Measurements from ENCODE around the gene NEK4. TPM values are rescaled to one million over a fixed set of nuclear protein-coding genes. Genes with fewer than 3 reads are reported as not detected.

NEK4 gene
- total RNA-seq, 1 experiment from 2014 or later: 40.5 TPM

- no peak overlapping the region for H3K27ac Mint-ChIP-seq (ENCODE audit: unreplicated experiment)
Observed at GRCh38 chr3:52696830-52697631, 73.7 kb downstream of the NEK4 start.

GRCh38 chr3:52695798-52696671 lies 74.7 kb downstream of the NEK4 start:
- POLR2A ChIA-PET: no interaction called here
- no peak for DNase-seq
- no peak for TF ChIP-seq CTCF (IDR thresholded peaks at IDR 0.05; ENCODE audit: insufficient read depth in 1 of 2, low read depth in 1 of 2, low read length in 1 of 2, severe bottlenecking in 1 of 2, unreplicated experiment in 1 of 2)
- Histone ChIP-seq H3K4me1 (no peaks in the 10 kb centered on the region), H3K9me3 (no peaks in the 10 kb centered on the region), H3K4me3 (ENCODE audit: low read depth, low read length) (no peak overlapping the region), H3K27me3 (replicated peaks; ENCODE audit: control insufficient read depth, insufficient read depth, low read length) (no peaks in the 10 kb centered on the region), H3K36me3 (ENCODE audit: control insufficient read depth, insufficient read depth, low read length) (peaks cover 1% of the 10 kb centered on the region)
- intact Hi-C loops (cut with micrococcal nuclease; ENCODE audit: unreplicated experiment): no loop called here
- no TSS peak for BruUV-seq (replicated peaks)
- Mint-ChIP-seq H3K4me3 (ENCODE audit: unreplicated experiment) (no peak overlapping the region), H3K27me3 (ENCODE audit: insufficient read depth, unreplicated experiment) (no peaks in the 10 kb centered on the region), H3K4me1 (ENCODE audit: low read depth, unreplicated experiment) (no peaks in the 10 kb centered on the region), H3K36me3 (ENCODE audit: insufficient read depth, unreplicated experiment) (peaks cover 78% of the 10 kb centered on the region), H3K9me3 (ENCODE audit: unreplicated experiment) (no peaks in the 10 kb centered on the region), H3K27ac (ENCODE audit: unreplicated experiment) (no peak overlapping the region)
- CTCF ChIA-PET: no interaction called here

More at GRCh38 chr3:52696830-52697631, 73.7 kb downstream of the NEK4 start:
- ChIA-PET POLR2A (no interaction called here), CTCF (interaction anchor here (0.6 kb wide), 1 partner anchor 144 kb away, joined by 4 read pairs; no protein-coding TSS in a partner anchor)
- Histone ChIP-seq H3K36me3 (ENCODE audit: control insufficient read depth, insufficient read depth, low read length) (peaks cover 1% of the 10 kb centered on the region; the same call in 1 of the 2 replicates), H3K27me3 (replicated peaks; ENCODE audit: control insufficient read depth, insufficient read depth, low read length) (no peaks in the 10 kb centered on the region), H3K4me3 (ENCODE audit: low read depth, low read length) (no peak overlapping the region), H3K4me1 (no peaks in the 10 kb centered on the region), H3K9me3 (no peaks in the 10 kb centered on the region)
- H3K4me1 Mint-ChIP-seq (ENCODE audit: low read depth, unreplicated experiment): no peaks in the 10 kb centered on the region
- intact Hi-C loops (cut with micrococcal nuclease; ENCODE audit: unreplicated experiment): no loop called here
- no peak for DNase-seq
- H3K4me3 Mint-ChIP-seq (ENCODE audit: unreplicated experiment): no peak overlapping the region
- no TSS peak for BruUV-seq (replicated peaks)
- no peaks in the 10 kb centered on the region for H3K9me3 Mint-ChIP-seq (ENCODE audit: unreplicated experiment)
- no peaks in the 10 kb centered on the region for H3K27me3 Mint-ChIP-seq (ENCODE audit: insufficient read depth, unreplicated experiment)
- TF ChIP-seq CTCF (IDR thresholded peaks at IDR 0.05; ENCODE audit: insufficient read depth in 1 of 2, low read depth in 1 of 2, low read length in 1 of 2, severe bottlenecking in 1 of 2, unreplicated experiment in 1 of 2): no peak
- peaks cover 76% of the 10 kb centered on the region for H3K36me3 Mint-ChIP-seq (ENCODE audit: insufficient read depth, unreplicated experiment)

- ChIA-PET POLR2A (no interaction called here), CTCF (no interaction called here)
- no peak for TF ChIP-seq CTCF (IDR thresholded peaks at IDR 0.05; ENCODE audit: insufficient read depth in 1 of 2, low read depth in 1 of 2, low read length in 1 of 2, severe bottlenecking in 1 of 2, unreplicated experiment in 1 of 2)
- Mint-ChIP-seq H3K36me3 (ENCODE audit: insufficient read depth, unreplicated experiment) (peaks cover 92% of the 10 kb centered on the region), H3K27me3 (ENCODE audit: insufficient read depth, unreplicated experiment) (no peaks in the 10 kb centered on the region), H3K27ac (ENCODE audit: unreplicated experiment) (no peak overlapping the region), H3K4me3 (ENCODE audit: unreplicated experiment) (no peak overlapping the region), H3K9me3 (ENCODE audit: unreplicated experiment) (no peaks in the 10 kb centered on the region), H3K4me1 (ENCODE audit: low read depth, unreplicated experiment) (peaks cover under 1% of the 10 kb centered on the region)
- intact Hi-C loops (cut with micrococcal nuclease; ENCODE audit: unreplicated experiment): no loop called here
- H3K4me1 ChIP-seq: no peaks in the 10 kb centered on the region
- H3K9me3 ChIP-seq: no peaks in the 10 kb centered on the region
- peaks cover 3% of the 10 kb centered on the region for H3K36me3 ChIP-seq (ENCODE audit: control insufficient read depth, insufficient read depth, low read length)
- no peak overlapping the region for H3K4me3 ChIP-seq (ENCODE audit: low read depth, low read length)
- TSS peak; percentile 58 for BruUV-seq (replicated peaks)
- no peak for DNase-seq
- H3K27me3 ChIP-seq (replicated peaks; ENCODE audit: control insufficient read depth, insufficient read depth, low read length): no peaks in the 10 kb centered on the region
Observed at GRCh38 chr3:52694528-52695189, 76.1 kb downstream of the NEK4 start.

Measured in Caco-2 (cell line).